ENCODE measurements around the gene SBF2. TPM values are rescaled to one million over a fixed set of nuclear protein-coding genes. Genes with fewer than 3 reads are reported as not detected.

The SBF2 gene
- total and polyA plus RNA-seq, 10 donors = 3.6 to 70.9 (median 57.1) TPM

DNA sequence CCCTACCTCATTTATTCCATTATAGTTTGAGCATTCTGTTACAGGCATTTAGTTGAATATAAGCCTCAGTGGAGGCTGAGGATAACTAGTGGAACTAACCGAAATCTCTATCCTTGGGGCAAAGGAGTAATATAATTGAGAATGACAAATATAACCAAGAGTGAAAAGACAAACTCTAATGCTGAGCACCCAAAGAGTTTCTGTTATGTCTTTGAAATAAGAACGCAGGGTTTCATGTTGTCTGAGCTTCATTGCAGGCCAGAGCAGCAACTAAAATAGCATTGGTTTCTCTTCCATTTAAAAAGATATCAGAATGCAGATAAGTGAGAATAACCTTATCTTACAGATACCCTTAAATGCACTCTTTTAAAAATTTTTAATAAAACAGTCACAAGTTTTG is 131.8 kb downstream of the SBF2 start:
- WGBS, 5 donors = 86 to 96% (median 93%) methylated on average over 2 of the region's 2 CpGs
- no peak for DNase-seq
- Histone ChIP-seq H3K36me3 (no peaks in the 10 kb centered on the region), H3K4me1 (peaks cover 0 to 9% (median 3%) of the 10 kb centered on the region in 6 donors), H3K9me3 (peaks cover 0 to 20% (median 16%) of the 10 kb centered on the region in 8 donors), H3K27me3 (replicated peaks in 1 of 7) (no peaks in the 10 kb centered on the region), H3K27ac (no peak overlapping the region), H3K4me3 (no peak overlapping the region)
- TF ChIP-seq POLR2AphosphoS5 (IDR thresholded peaks at IDR 0.05) = no peak
- TF ChIP-seq POLR2A (IDR thresholded peaks at IDR 0.05) = no peak
- TF ChIP-seq, protein P1, sequence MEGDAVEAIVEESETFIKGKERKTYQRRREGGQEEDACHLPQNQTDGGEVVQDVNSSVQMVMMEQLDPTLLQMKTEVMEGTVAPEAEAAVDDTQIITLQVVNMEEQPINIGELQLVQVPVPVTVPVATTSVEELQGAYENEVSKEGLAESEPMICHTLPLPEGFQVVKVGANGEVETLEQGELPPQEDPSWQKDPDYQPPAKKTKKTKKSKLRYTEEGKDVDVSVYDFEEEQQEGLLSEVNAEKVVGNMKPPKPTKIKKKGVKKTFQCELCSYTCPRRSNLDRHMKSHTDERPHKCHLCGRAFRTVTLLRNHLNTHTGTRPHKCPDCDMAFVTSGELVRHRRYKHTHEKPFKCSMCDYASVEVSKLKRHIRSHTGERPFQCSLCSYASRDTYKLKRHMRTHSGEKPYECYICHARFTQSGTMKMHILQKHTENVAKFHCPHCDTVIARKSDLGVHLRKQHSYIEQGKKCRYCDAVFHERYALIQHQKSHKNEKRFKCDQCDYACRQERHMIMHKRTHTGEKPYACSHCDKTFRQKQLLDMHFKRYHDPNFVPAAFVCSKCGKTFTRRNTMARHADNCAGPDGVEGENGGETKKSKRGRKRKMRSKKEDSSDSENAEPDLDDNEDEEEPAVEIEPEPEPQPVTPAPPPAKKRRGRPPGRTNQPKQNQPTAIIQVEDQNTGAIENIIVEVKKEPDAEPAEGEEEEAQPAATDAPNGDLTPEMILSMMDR (IDR thresholded peaks at IDR 0.05 in 8 of 11, conservative IDR thresholded peaks at IDR 0.05 in 3 of 11) = no peak
- intact Hi-C loops (cut with DNase I; ENCODE audit: low total_unique reads) = no loop called here

DNA sequence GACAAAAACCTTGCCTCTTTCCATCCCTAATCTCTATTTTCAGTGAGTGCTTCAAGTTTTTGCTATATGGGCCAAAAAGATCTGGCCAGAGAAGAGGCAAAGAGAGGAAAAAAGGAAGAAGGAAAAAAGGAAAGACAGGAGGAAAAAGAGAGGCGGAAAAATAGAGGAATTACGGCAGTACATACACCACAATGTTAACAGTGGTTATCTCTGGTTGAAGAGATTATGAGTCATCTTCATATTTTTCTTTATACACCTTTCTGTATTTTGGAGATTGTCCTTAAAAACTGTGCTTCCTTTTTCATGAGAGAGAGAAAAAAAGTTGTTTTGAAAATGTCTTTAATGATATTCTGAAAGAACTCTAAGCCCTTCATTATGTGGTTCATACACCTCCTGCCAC is 133.7 kb downstream of the SBF2 start:
- DNase-seq = no peak
- Histone ChIP-seq H3K4me3 (no peak overlapping the region), H3K36me3 (peaks cover 0 to 5% (median 0%) of the 10 kb centered on the region in 6 donors), H3K27me3 (replicated peaks in 1 of 7) (no peaks in the 10 kb centered on the region), H3K4me1 (peaks cover 0 to 9% (median 3%) of the 10 kb centered on the region in 6 donors), H3K27ac (no peak overlapping the region), H3K9me3 (peaks cover 0 to 21% (median 17%) of the 10 kb centered on the region in 8 donors)
- TF ChIP-seq, protein P1 (IDR thresholded peaks at IDR 0.05 in 8 of 11, conservative IDR thresholded peaks at IDR 0.05 in 3 of 11) = no peak
- intact Hi-C loops (cut with DNase I; ENCODE audit: low total_unique reads) = no loop called here
- WGBS, 5 donors = 86 to 97% (median 93%) methylated on average over 2 of the region's 2 CpGs

DNA sequence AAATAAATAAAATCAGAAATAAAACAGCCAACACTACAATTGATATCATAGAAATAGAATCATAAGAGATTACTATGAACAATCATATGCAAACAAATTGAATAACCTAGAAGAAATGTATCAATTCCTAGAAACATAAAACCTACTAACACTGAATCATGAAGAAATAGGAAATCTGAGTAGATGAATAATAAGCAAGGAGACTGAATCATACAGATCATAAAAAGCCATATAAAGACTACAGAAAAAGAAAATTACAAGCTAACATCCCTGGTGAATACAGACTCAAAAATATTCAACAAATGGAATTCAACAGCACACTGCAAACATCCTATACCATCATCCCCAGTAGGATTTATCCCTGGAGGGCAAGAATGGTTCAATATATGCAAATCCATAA is 135.6 kb downstream of the SBF2 start:
- no peak for DNase-seq
- TF ChIP-seq POLR2A (IDR thresholded peaks at IDR 0.05) (no peak), POLR2AphosphoS5 (IDR thresholded peaks at IDR 0.05) (no peak)
- TF ChIP-seq, protein P1 (IDR thresholded peaks at IDR 0.05 in 8 of 11, conservative IDR thresholded peaks at IDR 0.05 in 3 of 11) = no peak
- Histone ChIP-seq H3K27me3 (replicated peaks in 1 of 7) (no peaks in the 10 kb centered on the region), H3K4me3 (no peak overlapping the region), H3K9me3 (peaks cover 0 to 21% (median 17%) of the 10 kb centered on the region in 8 donors), H3K36me3 (peaks cover 0 to 5% (median 0%) of the 10 kb centered on the region in 6 donors), H3K27ac (no peak overlapping the region), H3K4me1 (peaks cover 0 to 9% (median 3%) of the 10 kb centered on the region in 6 donors)
- intact Hi-C loops (cut with DNase I; ENCODE audit: low total_unique reads) = no loop called here

DNA sequence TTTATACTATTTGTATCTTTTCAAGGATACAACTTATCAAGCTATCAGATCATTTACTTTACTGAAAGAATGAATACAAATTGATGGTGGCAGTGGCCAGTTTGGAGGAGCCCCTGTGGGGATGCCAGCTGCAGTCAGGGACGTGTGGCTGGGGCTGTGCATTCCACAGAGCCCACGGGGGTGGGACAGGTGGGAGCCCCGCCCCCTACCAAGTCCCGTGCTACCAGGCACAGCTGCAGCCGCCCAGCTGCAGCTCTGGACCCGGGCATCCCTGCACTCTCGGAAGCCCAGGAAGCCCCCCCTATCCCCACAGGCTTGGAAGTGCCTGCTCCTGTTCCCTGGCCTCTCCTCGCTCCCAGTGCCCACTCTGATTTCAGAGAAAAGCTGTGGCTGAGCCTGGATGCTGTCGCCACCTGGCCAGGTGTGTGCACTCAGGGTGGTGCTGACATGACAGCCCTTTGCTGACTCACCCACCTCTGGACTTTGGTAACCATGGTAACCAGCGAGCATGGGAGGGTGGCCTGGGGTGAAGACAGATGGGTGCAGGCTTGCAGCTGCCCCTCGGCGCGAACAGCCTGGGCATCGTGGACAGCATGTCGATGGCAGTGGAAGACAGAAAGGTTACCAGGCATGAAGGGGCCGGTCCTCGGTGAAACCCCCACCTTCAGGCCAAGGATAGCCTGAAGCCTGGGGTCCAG is 138.1 kb downstream of the SBF2 start:
- Histone ChIP-seq H3K27ac (no peak overlapping the region), H3K27me3 (replicated peaks in 1 of 7) (no peaks in the 10 kb centered on the region), H3K4me1 (no peaks in the 10 kb centered on the region), H3K9me3 (peaks cover 0 to 21% (median 17%) of the 10 kb centered on the region in 8 donors), H3K4me3 (no peak overlapping the region), H3K36me3 (peaks cover 0 to 5% (median 0%) of the 10 kb centered on the region in 6 donors)
- intact Hi-C loops (cut with DNase I; ENCODE audit: low total_unique reads) = no loop called here
- DNase-seq = no peak
- TF ChIP-seq, protein P1 (IDR thresholded peaks at IDR 0.05 in 8 of 11, conservative IDR thresholded peaks at IDR 0.05 in 3 of 11) = no peak
- TF ChIP-seq POLR2AphosphoS5 (IDR thresholded peaks at IDR 0.05) (no peak), POLR2A (IDR thresholded peaks at IDR 0.05) (no peak)
- WGBS, 5 donors = 88 to 95% (median 92%) methylated on average over 15 to 17 of the region's 17 CpGs

Measured in spleen (tissue), 11 donors.